ENCODE measurements around the gene TNFSF18.

DNA sequence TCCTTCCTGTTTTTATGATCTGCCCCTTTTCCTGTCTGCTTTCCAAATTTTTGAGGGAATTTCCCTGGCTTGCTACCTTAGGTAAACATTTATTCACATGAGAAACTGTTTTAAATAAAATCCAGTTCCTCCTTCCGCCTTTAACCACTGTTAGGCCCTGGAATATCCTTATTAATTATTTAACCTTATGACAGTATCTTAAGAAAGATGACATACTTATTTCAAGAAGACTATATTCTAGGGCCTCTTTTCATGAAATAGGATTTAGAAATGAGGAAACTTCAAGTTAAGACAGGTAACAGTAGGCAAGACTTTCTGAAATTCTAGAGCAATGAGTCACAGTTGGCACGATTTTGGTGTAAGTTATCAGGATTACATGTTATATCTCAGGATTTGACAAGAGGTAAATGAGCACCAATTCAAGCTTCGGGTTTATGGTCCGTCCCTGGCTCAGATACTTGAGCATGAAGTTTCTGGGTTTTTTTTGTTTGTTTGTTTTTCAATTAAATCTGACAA is 2.0 kb upstream of the TNFSF18 start:
- no peak for TF ChIP-seq POLR2AphosphoS5 (IDR thresholded peaks at IDR 0.05; ENCODE audit: borderline replicate concordance, low read depth, low read length)
- no peak for TF ChIP-seq EZH2 (IDR thresholded peaks at IDR 0.05)
